GM19351 (cell line): Measurements from ENCODE around the gene KIAA1191.
"Not testable (repeated sequence)": the region's sequence is repeated elsewhere in the genome, so short reads cannot be mapped to it uniquely, and the experiment has no call there.

ENCODE experiments used
- ATAC-seq: cut with Tn5 transposase; IDR thresholded peaks from one replicate; pipeline ENCODE4 v1.9.1; 2021; ENCODE audit warnings: mild to moderate bottlenecking, moderate library complexity; ENCODE audit not compliant: unreplicated experiment

Gene KIAA1191

DNA sequence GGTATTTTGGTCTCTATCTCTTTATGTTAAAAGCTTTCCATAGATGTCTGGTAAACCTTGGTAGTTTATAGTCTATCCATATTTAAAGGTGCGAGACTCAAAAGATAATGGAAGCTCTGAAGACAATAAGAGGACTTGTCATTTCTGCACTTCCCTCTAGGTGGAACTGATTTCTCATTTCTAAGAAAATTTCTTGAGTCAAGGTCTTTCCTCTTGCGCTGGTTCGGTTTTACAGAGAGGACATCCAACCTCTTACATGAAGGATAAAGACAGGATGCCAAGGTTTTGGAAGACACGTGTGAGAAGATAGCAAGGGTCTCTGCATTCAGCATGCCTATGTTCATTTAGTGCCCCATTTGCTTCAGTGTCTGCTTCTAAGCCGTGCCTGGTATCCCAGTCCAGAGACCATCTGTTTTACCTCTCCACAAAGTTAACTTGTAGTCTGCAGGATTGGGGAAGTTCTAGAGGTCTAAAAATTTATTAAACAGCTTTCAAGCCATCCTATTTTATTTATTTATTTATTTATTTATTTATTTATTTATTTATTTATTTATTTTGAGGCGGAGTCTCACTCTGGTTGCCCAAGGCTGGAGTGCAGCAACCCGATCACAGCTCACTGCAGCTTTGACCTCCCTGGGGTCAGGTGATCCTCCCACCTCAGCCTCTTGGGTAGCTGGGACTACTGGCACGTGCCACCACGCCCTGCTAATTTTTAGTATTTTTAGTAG, 41.6 kb downstream of the KIAA1191 start:
- no peak for ATAC-seq

DNA sequence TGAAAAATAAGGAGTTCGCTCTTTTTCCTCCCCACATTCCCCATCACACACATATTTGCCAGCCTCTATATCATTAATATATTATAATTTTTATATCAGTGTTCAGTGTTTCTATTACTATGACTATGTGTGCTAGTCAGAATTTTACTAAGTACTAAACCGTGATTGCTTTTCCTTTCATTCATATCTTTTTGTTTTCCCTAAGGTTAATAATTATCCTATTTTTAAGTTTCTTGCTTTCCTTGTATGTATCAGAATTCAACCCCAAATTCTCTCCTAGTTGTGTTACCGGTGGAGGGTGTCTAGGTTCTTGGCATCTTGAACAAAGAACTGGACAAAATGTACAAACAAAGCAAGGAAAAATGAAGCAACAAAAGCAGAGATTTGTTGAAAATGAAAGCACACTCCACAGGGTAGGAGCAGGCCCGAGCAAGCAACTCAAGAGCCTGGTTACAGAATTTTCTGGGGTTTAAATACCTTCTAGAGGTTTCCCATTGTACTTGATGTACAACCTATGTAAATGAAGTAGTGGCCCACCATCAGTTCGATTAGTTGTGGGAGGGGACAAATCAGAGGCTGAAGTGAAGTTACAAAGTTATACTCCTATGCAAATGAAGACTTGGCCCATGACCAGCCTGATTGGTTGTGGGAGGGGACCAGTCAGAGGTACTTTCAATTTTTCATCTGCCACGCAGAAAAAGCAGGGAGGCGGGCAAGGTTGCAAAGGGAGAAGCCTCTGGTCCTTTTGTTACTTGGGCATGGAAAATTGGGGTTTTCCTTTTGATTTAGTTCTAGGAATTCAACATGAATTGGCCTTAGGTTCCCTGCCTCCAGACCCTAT, 43.8 kb downstream of the KIAA1191 start:
- ATAC-seq: no peak

DNA sequence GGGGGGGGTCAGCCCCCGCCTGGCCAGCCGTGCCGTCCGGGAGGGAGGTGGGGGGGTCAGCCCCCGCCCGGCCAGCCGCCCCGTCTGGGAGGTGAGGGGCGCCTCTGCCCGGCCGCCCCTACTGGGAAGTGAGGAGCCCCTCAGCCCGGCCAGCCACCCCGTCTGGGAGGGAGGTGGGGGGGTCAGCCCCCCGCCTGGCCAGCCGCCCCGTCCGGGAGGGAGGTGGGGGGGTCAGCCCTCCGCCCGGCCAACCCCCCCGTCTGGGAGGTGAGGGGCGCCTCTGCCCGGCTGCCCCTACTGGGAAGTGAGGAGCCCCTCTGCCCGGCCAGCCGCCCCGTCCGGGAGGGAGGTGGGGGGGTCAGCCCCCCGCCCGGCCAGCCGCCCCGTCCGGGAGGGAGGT, 56.2 kb downstream of the KIAA1191 start:
- ATAC-seq: not testable (repeated sequence)
